ENCODE data around the gene IRX4. TPM values are rescaled to one million over a fixed set of nuclear protein-coding genes. Genes with fewer than 3 reads are reported as not detected.

Gene IRX4
- total and polyA plus RNA-seq, 2 of the 4 experiments (the other 2 are of a cell fraction), result not detected

- H4K20me1 ChIP-seq (ENCODE audit: insufficient read depth, low read length), result no peaks in the 10 kb centered on the region
- ATAC-seq (ENCODE audit: low read depth), result no peak
These were observed 1.4 kb upstream of the IRX4 start for GRCh38 chr5:1883925-1884677.

More at GRCh38 chr5:1883925-1884677, 1.4 kb upstream of the IRX4 start:
- Histone ChIP-seq H2AK9ac (replicated peaks; ENCODE audit: low read depth, low read length, poor library complexity) (no peak overlapping the region), H3K36me3 (ENCODE audit: control insufficient read depth, insufficient read depth, low read length) (no peaks in the 10 kb centered on the region), H2AK5ac (ENCODE audit: low read depth, low read length) (no peak overlapping the region), H4K5ac (ENCODE audit: low read depth, low read length) (no peak overlapping the region), H4K91ac (ENCODE audit: insufficient read depth, low read depth, low read length) (no peak overlapping the region), H2BK120ac (ENCODE audit: low read depth, low read length) (no peak overlapping the region), H4K8ac (ENCODE audit: low read depth in 2 of 2, low read length in 2 of 2) (no peak overlapping the region), H3K4ac (ENCODE audit: low read depth, low read length) (no peak overlapping the region), H3K56ac (ENCODE audit: extremely low read depth, insufficient read depth, low read length) (no peak overlapping the region), H3K14ac (replicated peaks; ENCODE audit: low read depth, low read length) (no peak overlapping the region), H2BK5ac (ENCODE audit: low read depth, low read length, poor library complexity, severe bottlenecking) (no peak overlapping the region), H3K27me3 (ENCODE audit: control insufficient read depth, insufficient read depth, low read length) (peaks cover 84% of the 10 kb centered on the region), H3K4me1 (ENCODE audit: control insufficient read depth, insufficient read depth, low read length) (no peaks in the 10 kb centered on the region), H2BK20ac (ENCODE audit: low read depth, low read length) (no peak overlapping the region), H3K4me3 (ENCODE audit: insufficient read depth, low read depth, low read length) (no peak overlapping the region), H3K27ac (ENCODE audit: insufficient read depth, low read length) (no peak overlapping the region), H3K4me2 (ENCODE audit: low read depth, low read length) (no peak overlapping the region), H3K9me1 (ENCODE audit: insufficient read depth, low read length) (no peaks in the 10 kb centered on the region), H2BK15ac (ENCODE audit: low read depth, low read length) (no peak overlapping the region), H2AFZ (replicated peaks; ENCODE audit: low read length, poor library complexity) (no peak overlapping the region), H3K9ac (ENCODE audit: low read depth, low read length) (no peak overlapping the region), H3K18ac (ENCODE audit: low read depth, low read length) (no peak overlapping the region), H3K79me1 (ENCODE audit: low read depth in 1 of 2, low read length in 2 of 2) (no peaks in the 10 kb centered on the region), H3K9me3 (ENCODE audit: control insufficient read depth, insufficient read depth, low read length) (peaks cover 2% of the 10 kb centered on the region; the same call in 1 of the 2 replicates), H3K23ac (ENCODE audit: low read depth, low read length) (no peak overlapping the region)
- intact Hi-C loops (cut with micrococcal nuclease) (no loop called here), in situ Hi-C loops (cut with MboI; ENCODE audit: low sequenced_read_pairs) (no loop called here), dilution Hi-C loops (cut with HindIII; ENCODE audit: low sequenced_read_pairs, unreplicated experiment) (no loop called here)
- POLR2A ChIA-PET (ENCODE audit: unreplicated experiment), result no interaction called here
- no peak for DNase-seq
- 2% methylated on average over 9 of the region's 49 CpGs; no CpG with 5 or more reads in 1 of the 2 experiments for WGBS, 2 experiments (ENCODE audit: extremely low coverage in 2 of 2, insufficient read length in 1 of 2)
- BruUV-seq (replicated peaks), result no TSS peak
- CTCF ChIA-PET, result no interaction called here
- no peak for TF ChIP-seq SMC3 (IDR thresholded peaks at IDR 0.05; ENCODE audit: low read depth, low read length)
- no peak for TF ChIP-seq USF2 (IDR thresholded peaks at IDR 0.05; ENCODE audit: low read depth, low read length)
- TF ChIP-seq POLR2A (IDR thresholded peaks at IDR 0.05; ENCODE audit: low read depth, low read length), result no peak
- no peak for TF ChIP-seq MAZ (IDR thresholded peaks at IDR 0.05; ENCODE audit: borderline replicate concordance, low read depth, low read length)
- TF ChIP-seq FOS (IDR thresholded peaks at IDR 0.05; ENCODE audit: low read depth, low read length), result no peak
- no peak for TF ChIP-seq MXI1 (IDR thresholded peaks at IDR 0.05; ENCODE audit: borderline replicate concordance, low read depth, low read length)
- no peak for TF ChIP-seq CTCF (conservative IDR thresholded peaks at IDR 0.05; ENCODE audit: low read depth, low read length)
- TF ChIP-seq RCOR1 (IDR thresholded peaks at IDR 0.05; ENCODE audit: insufficient replicate concordance, low read length), result no peak
- no peak for TF ChIP-seq CEBPB (IDR thresholded peaks at IDR 0.05; ENCODE audit: low read depth, low read length)
- TF ChIP-seq CHD1 (IDR thresholded peaks at IDR 0.05; ENCODE audit: low read depth, low read length), result no peak
- TF ChIP-seq BHLHE40 (IDR thresholded peaks at IDR 0.05; ENCODE audit: low read depth, low read length), result no peak
- no peak for TF ChIP-seq RFX5 (IDR thresholded peaks at IDR 0.05; ENCODE audit: low read depth, low read length)
- no peak for TF ChIP-seq NFE2L2 (IDR thresholded peaks at IDR 0.05; ENCODE audit: low read depth, low read length)
